K562 (cell line): Measurements from ENCODE around the gene GLRX2. TPM values are rescaled to one million over a fixed set of nuclear protein-coding genes. Genes with fewer than 3 reads are reported as not detected.

ENCODE experiments used
- CBX8 ChIP-seq: fragments of 200-600 bp; sonication (generic); IDR thresholded peaks from 2 replicates; pipeline ENCODE4 v1.6.1; 2012; ENCODE audit warnings: borderline replicate concordance, mixed run types, low read depth, mild to moderate bottlenecking, moderate library complexity, mixed read lengths, low read length, control low read depth, inconsistent platforms; ENCODE audit not compliant: poor library complexity, severe bottlenecking; ENCODE audit errors: extremely low read depth
- CEBPB ChIP-seq: fragments of 450-650 bp; IDR thresholded peaks from 2 replicates; pipeline ENCODE4 v1.6.1; 2016; ENCODE audit warnings: missing genetic modification characterization, missing compliant biosample characterization
- CREB5 ChIP-seq: fragments of 250-450 bp; sonication (Bioruptor Pico); IDR thresholded peaks from 2 replicates; pipeline ENCODE4 v1.5.0; 2020; ENCODE audit warnings: mild to moderate bottlenecking
- CSDE1 ChIP-seq, 2 experiments: fragments of 450-650 bp; IDR thresholded peaks; 2 replicates each; pipeline ENCODE4 v1.6.1; 2016; ENCODE audit warnings: mild to moderate bottlenecking in 1 of 2
- DDX20 ChIP-seq: fragments of 450-650 bp; IDR thresholded peaks from 2 replicates; pipeline ENCODE4 v1.6.1; 2016; ENCODE audit warnings: missing genetic modification characterization, low read depth, mild to moderate bottlenecking, missing compliant biosample characterization, moderate library complexity
- EZH2 ChIP-seq: IDR thresholded peaks from 2 replicates; pipeline ENCODE4 v1.6.1; 2012; ENCODE audit warnings: low read depth, mild to moderate bottlenecking, inconsistent platforms, low read length, borderline replicate concordance
- GATA2 ChIP-seq: sonication (generic); formaldehyde crosslinking; IDR thresholded peaks from 2 replicates; pipeline ENCODE4 v1.4.0; 2020; ENCODE audit warnings: mild to moderate bottlenecking, missing genetic modification reagents
- GTF2F1 ChIP-seq: IDR thresholded peaks from 2 replicates; pipeline ENCODE4 v1.6.1; 2011; ENCODE audit warnings: low read depth, low read length, improper control_type of control experiment
- HDAC2 ChIP-seq: fragments of 450-650 bp; IDR thresholded peaks from 2 replicates; pipeline ENCODE4 v1.6.1; 2016; ENCODE audit warnings: mild to moderate bottlenecking
- KAT7 ChIP-seq: sonication (generic); formaldehyde crosslinking; IDR thresholded peaks from 2 replicates; pipeline ENCODE4 v1.8.0; 2022; ENCODE audit warnings: missing genetic modification reagents, mild to moderate bottlenecking, borderline replicate concordance
- MAFG ChIP-seq: fragments of 450-650 bp; conservative IDR thresholded peaks from 2 replicates; pipeline ENCODE4 v1.6.1; 2016; ENCODE audit warnings: missing genetic modification characterization, missing compliant biosample characterization
- MAZ ChIP-seq, 2 experiments: fragments of 450-650 bp in 1 of 2; sonication (generic) in 1 of 2; formaldehyde crosslinking; IDR thresholded peaks in 1 of 2; conservative IDR thresholded peaks in 1 of 2; 2 replicates each; pipeline versions ENCODE4 v1.4.0 to v1.5.0; 2020; ENCODE audit warnings: mild to moderate bottlenecking in 1 of 2, missing genetic modification reagents in 1 of 2
- MCM7 ChIP-seq, 2 experiments: fragments of 450-650 bp; IDR thresholded peaks; 2 replicates each; pipeline ENCODE4 v1.6.1; 2016 to 2018
- MTA3 ChIP-seq: fragments of 450-650 bp; formaldehyde crosslinking; IDR thresholded peaks from 2 replicates; pipeline ENCODE4 v1.6.1; 2017; ENCODE audit warnings: mild to moderate bottlenecking, borderline replicate concordance
- MYC ChIP-seq, 2 experiments: fragments of 250-450 bp in 1 of 2; sonication (Bioruptor Pico) in 1 of 2; IDR thresholded peaks; 2 replicates each; pipeline versions ENCODE4 v1.5.1 to v1.6.1; 2012 to 2021; ENCODE audit warnings: low read depth in 2 of 2, borderline replicate concordance in 1 of 2, improper control_type of control experiment in 1 of 2, low read length in 1 of 2, mild to moderate bottlenecking in 1 of 2, moderate library complexity in 1 of 2
- NFE2L1 ChIP-seq: fragments of 450-650 bp; IDR thresholded peaks from 2 replicates; pipeline ENCODE4 v1.6.1; 2016; ENCODE audit warnings: missing genetic modification characterization, low read depth, mild to moderate bottlenecking, missing compliant biosample characterization, moderate library complexity, borderline replicate concordance
- RBFOX2 ChIP-seq: fragments of 200-400 bp; formaldehyde crosslinking; IDR thresholded peaks from 2 replicates; pipeline ENCODE4 v1.6.1; 2017; ENCODE audit warnings: low read depth, mild to moderate bottlenecking, low read length, moderate library complexity
- RBM39 ChIP-seq: fragments of 200-400 bp; formaldehyde crosslinking; optimal IDR thresholded peaks from 2 replicates; pipeline ENCODE3; 2018; ENCODE audit warnings: low read depth, low read length
- SMARCB1 ChIP-seq: IDR thresholded peaks from 2 replicates; pipeline ENCODE4 v1.6.1; 2011; ENCODE audit warnings: improper control_type of control experiment, low read depth; ENCODE audit not compliant: insufficient read length
- SOX6 ChIP-seq: fragments of 450-650 bp; IDR thresholded peaks from 2 replicates; pipeline ENCODE4 v1.6.1; 2014; ENCODE audit warnings: mild to moderate bottlenecking
- SRSF3 ChIP-seq: fragments of 200-400 bp; formaldehyde crosslinking; IDR thresholded peaks from 2 replicates; pipeline ENCODE4 v1.6.1; 2016; ENCODE audit warnings: mild to moderate bottlenecking, low read length, moderate library complexity; ENCODE audit not compliant: insufficient read depth
- TSC22D4 ChIP-seq: fragments of 450-650 bp; IDR thresholded peaks from 2 replicates; pipeline ENCODE4 v1.6.1; 2016; ENCODE audit warnings: missing genetic modification characterization, missing biosample characterization, control low read depth
- ZEB2 ChIP-seq: fragments of 450-650 bp; IDR thresholded peaks from 2 replicates; pipeline ENCODE4 v1.6.1; 2016
- ZNF197 ChIP-seq: fragments of 200-800 bp; sonication (Bioruptor generic); IDR thresholded peaks from 2 replicates; pipeline ENCODE4 v1.6.1; 2016; ENCODE audit warnings: low read depth, missing genetic modification characterization, missing compliant biosample characterization
- polyA plus RNA-seq, 8 experiments: library from polyadenylated mRNA; depleted of rRNA in 4 of 8; stranded (reverse) in 5 of 8; unstranded in 3 of 8; fragments of >200 nt; fragmentation: Nextera tagmentation in 2 of 8; fragmentation: Illumina TruSeq in 1 of 8; extraction: Ambion mirVana in 2 of 8; extraction: Trizol in 1 of 8; gene quantifications; 2 replicates each; pipeline versions ENCODE4 v1.2.1 to v1.2.3, GENCODE V29; 2011 to 2014; ENCODE audit warnings: inconsistent platforms in 1 of 8, missing spikeins in 1 of 8
- total RNA-seq, 7 experiments: library from RNA; depleted of rRNA in 6 of 7; stranded (reverse); fragments of >200 nt in 6 of 7; fragmentation: Illumina TruSeq in 2 of 7; extraction: Trizol in 2 of 7; gene quantifications; 2 replicates each; pipeline versions ENCODE4 v1.2.1 to v1.2.3, GENCODE V29; 2011 to 2021; ENCODE audit warnings: low replicate concordance in 1 of 7
- TF ChIP-seq, protein P1 (sequence below), 2 experiments: fragments of 200-800 bp in 1 of 2; sonication (Bioruptor generic) in 1 of 2; sonication (generic) in 1 of 2; formaldehyde crosslinking in 1 of 2; IDR thresholded peaks in 1 of 2; conservative IDR thresholded peaks in 1 of 2; 2 replicates each; pipeline versions ENCODE4 v1.5.0 to v1.6.1; 2016 to 2020; ENCODE audit warnings: missing compliant biosample characterization in 1 of 2, missing genetic modification characterization in 1 of 2, missing genetic modification reagents in 1 of 2

GLRX2 gene
- total and polyA plus RNA-seq, 9 of the 15 experiments (the other 6 are each of a cell fraction or from before 2014, with no cell fraction given), result 13.3 to 82.6 (median 55.1) TPM

DNA sequence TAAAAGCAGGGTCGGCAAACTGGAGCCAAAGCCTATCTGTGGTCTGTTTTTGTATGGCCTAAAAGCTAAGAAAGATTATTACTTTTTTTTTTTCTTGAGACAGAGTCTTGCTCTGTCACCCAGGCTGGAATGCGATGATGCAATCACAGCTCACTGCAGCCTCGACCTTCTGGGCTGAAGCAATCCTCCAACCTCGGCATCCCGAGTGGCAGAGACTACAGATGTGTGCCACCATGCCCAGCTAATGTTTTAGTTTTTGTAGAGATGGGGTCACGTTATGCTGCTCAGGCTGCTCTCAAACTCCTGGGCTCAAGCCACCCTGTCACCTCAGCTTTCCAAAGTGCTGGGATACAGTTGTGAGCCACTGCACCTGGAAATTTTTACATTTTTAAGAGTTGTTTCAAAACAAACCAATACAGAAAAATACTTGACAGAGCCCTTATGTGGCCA is 6.5 kb upstream of the GLRX2 start (continued):
- TF ChIP-seq NFE2L1 (tag), result no peak
- TF ChIP-seq DDX20 (tag), result 0 out of 2 replicates have a peak, but pooled peaks have one; percentile 25
- 0 out of 2 replicates have a peak, but pooled peaks have one; percentile 31 for TF ChIP-seq SOX6
- no peak for TF ChIP-seq GATA2 (CRISPR knock-in tag)
- TF ChIP-seq TSC22D4 (tag), result no peak
- TF ChIP-seq ZEB2, result peak; percentile 39; the same call in 1 of the 2 replicates
- TF ChIP-seq CEBPB, result peak; percentile 100
- TF ChIP-seq MCM7 (IDR thresholded peaks at IDR 0.05), result no peak
- TF ChIP-seq KAT7 (CRISPR knock-in tag), result no peak
- TF ChIP-seq GTF2F1, result no peak
- TF ChIP-seq MTA3, result peak; percentile 50; the same call in 1 of the 2 replicates
- TF ChIP-seq MAFG (tag), result 0 out of 2 replicates have a peak, but pooled peaks have one; percentile 5
- no peak for TF ChIP-seq SRSF3
- TF ChIP-seq CREB5 (CRISPR knock-in tag), result 0 out of 2 replicates have a peak, but pooled peaks have one; percentile 42
- peak; percentile 56 for TF ChIP-seq RBFOX2
- TF ChIP-seq ZNF197 (CRISPR knock-in tag), result no peak
- peak; percentile 59; the same call in 1 of the 2 replicates for TF ChIP-seq MYC (IDR thresholded peaks at IDR 0.05; ENCODE audit: low read depth, low read length)
- TF ChIP-seq MYC (CRISPR knock-in tag; IDR thresholded peaks at IDR 0.05; ENCODE audit: borderline replicate concordance, low read depth), result no peak
- TF ChIP-seq, protein P1, sequence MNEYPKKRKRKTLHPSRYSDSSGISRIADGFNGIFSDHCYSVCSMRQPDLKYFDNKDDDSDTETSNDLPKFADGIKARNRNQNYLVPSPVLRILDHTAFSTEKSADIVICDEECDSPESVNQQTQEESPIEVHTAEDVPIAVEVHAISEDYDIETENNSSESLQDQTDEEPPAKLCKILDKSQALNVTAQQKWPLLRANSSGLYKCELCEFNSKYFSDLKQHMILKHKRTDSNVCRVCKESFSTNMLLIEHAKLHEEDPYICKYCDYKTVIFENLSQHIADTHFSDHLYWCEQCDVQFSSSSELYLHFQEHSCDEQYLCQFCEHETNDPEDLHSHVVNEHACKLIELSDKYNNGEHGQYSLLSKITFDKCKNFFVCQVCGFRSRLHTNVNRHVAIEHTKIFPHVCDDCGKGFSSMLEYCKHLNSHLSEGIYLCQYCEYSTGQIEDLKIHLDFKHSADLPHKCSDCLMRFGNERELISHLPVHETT (CRISPR knock-in tag; conservative IDR thresholded peaks at IDR 0.05 in 1 of 2, IDR thresholded peaks at IDR 0.05 in 1 of 2), result no peak
- TF ChIP-seq EZH2, result no peak
- TF ChIP-seq CBX8, result no peak
- TF ChIP-seq SMARCB1, result no peak
- TF ChIP-seq MAZ (CRISPR knock-in tag; conservative IDR thresholded peaks at IDR 0.05 in 1 of 2, IDR thresholded peaks at IDR 0.05 in 1 of 2), result 0 out of 4 replicates have a peak, but pooled peaks of 1 of the 2 experiments have one; percentile 49
- TF ChIP-seq RBM39, result no peak
- no peak for TF ChIP-seq CSDE1 (IDR thresholded peaks at IDR 0.05)
- TF ChIP-seq HDAC2, result peak; percentile 79
